PC-3 (cell line): ENCODE data around the gene NKX6-1. TPM values are rescaled to one million over a fixed set of nuclear protein-coding genes. Genes with fewer than 3 reads are reported as not detected.
A peak's percentile ranks its signal among the peaks of the same experiment; 100 is the strongest.

Experiments
- ATAC-seq: fragments of 200-7000 bp; cut with Tn5 transposase; 2 replicates; pipeline ENCODE4 v1.9.1; 2020; ENCODE audit warnings: mild to moderate bottlenecking, moderate library complexity
- BruUV-seq: library from RNA; stranded (reverse); fragments of 400-500 nt; replicated peaks from 2 replicates; lab custom pipeline; 2021; lab: Mats Ljungman, UMichigan
- CTCF ChIA-PET: fragments of 300-600 bp; sonication (Branson Sonifier 250); formaldehyde crosslinking; loops from one replicate; lab custom pipeline; 2022; ENCODE audit warnings: antibody characterized with exemption; lab: Charles Lee
- POLR2A ChIA-PET: fragments of 300-600 bp; sonication (Branson Sonifier 250); formaldehyde crosslinking; loops from one replicate; lab custom pipeline; 2022; ENCODE audit warnings: antibody characterized with exemption; ENCODE audit not compliant: unreplicated experiment; lab: Charles Lee
- DNase-seq: peaks from one replicate; pipeline ENCODE4 v3.0.0-alpha.2; 2015
- H2AFZ ChIP-seq: fragments of 300-600 bp; sonication (generic); 2 replicates; pipeline ENCODE4 v1.6.0; 2016; ENCODE audit warnings: antibody characterized with exemption, low read length
- H3F3A ChIP-seq: fragments of 300-600 bp; sonication (generic); one replicate; pipeline ENCODE4 v1.6.0; 2017; ENCODE audit warnings: antibody characterized with exemption, low read length, control low read depth, mild to moderate bottlenecking; ENCODE audit not compliant: unreplicated experiment
- H3K27ac ChIP-seq: fragments of 300-600 bp; sonication (generic); 2 replicates; pipeline ENCODE4 v1.5.1; 2016; ENCODE audit warnings: mild to moderate bottlenecking, low read length
- H3K27me3 ChIP-seq: fragments of 300-600 bp; sonication (generic); 2 replicates; pipeline ENCODE4 v1.6.1; 2016; ENCODE audit warnings: low read length, mixed read lengths
- H3K36me3 ChIP-seq: fragments of 300-600 bp; sonication (generic); 2 replicates; pipeline ENCODE4 v1.6.1; 2016; ENCODE audit warnings: low read depth, mixed run types, low read length, mixed read lengths
- H3K4me1 ChIP-seq: fragments of 300-600 bp; sonication (generic); 2 replicates; pipeline ENCODE4 v1.5.1; 2016; ENCODE audit warnings: low read length; ENCODE audit not compliant: insufficient read depth
- H3K4me2 ChIP-seq: fragments of 300-600 bp; sonication (generic); 2 replicates; pipeline ENCODE4 v1.6.0; 2016; ENCODE audit warnings: low read length
- H3K4me3 ChIP-seq: fragments of 300-600 bp; sonication (generic); 2 replicates; pipeline ENCODE4 v1.5.1; 2016; ENCODE audit warnings: mild to moderate bottlenecking, low read length, mixed read lengths
- H3K79me2 ChIP-seq: fragments of 300-600 bp; sonication (generic); 2 replicates; pipeline ENCODE4 v1.6.1; 2017; ENCODE audit warnings: low read length, mixed read lengths
- H3K9ac ChIP-seq: fragments of 300-600 bp; sonication (generic); 2 replicates; pipeline ENCODE4 v1.6.0; 2016; ENCODE audit warnings: mild to moderate bottlenecking, low read length
- H3K9me2 ChIP-seq: fragments of 300-600 bp; sonication (generic); replicated peaks from 2 replicates; pipeline ENCODE4 v1.6.1; 2016; ENCODE audit warnings: mixed run types, low read length, mixed read lengths
- H3K9me3 ChIP-seq: fragments of 300-600 bp; sonication (generic); 2 replicates; pipeline ENCODE4 v1.6.1; 2016; ENCODE audit warnings: low read length, mixed read lengths
- H4K20me1 ChIP-seq: fragments of 300-600 bp; sonication (generic); 2 replicates; pipeline ENCODE4 v1.6.1; 2016; ENCODE audit warnings: low read length, mixed read lengths
- CTCF ChIP-seq: fragments of 300-600 bp; sonication (generic); conservative IDR thresholded peaks from 2 replicates; pipeline ENCODE4 v1.5.1; 2017; ENCODE audit warnings: antibody characterized with exemption, low read depth, mild to moderate bottlenecking, low read length
- EZH2 ChIP-seq: fragments of 300-600 bp; sonication (generic); IDR thresholded peaks from one replicate; pipeline ENCODE4 v1.6.1; 2017; ENCODE audit warnings: antibody characterized with exemption, mild to moderate bottlenecking, low read length; ENCODE audit not compliant: unreplicated experiment
- EZH2phosphoT487 ChIP-seq: fragments of 300-600 bp; sonication (generic); IDR thresholded peaks from 2 replicates; pipeline ENCODE4 v1.6.1; 2018; ENCODE audit warnings: mild to moderate bottlenecking, antibody characterized with exemption, low read length, borderline replicate concordance
- intact Hi-C: fragments of 100-400 bp; cut with micrococcal nuclease; formaldehyde crosslinking; loops from 2 replicates; pipeline ENCODE4 v1.9.0; 2023
- total RNA-seq: library from RNA; depleted of rRNA; stranded (reverse); fragments of >200 nt; gene quantifications from 2 replicates; pipeline ENCODE4 v1.2.3, GENCODE V29; 2014

NKX6-1 gene
- total RNA-seq, 1 experiment from 2014 or later: 0.62 TPM

- Histone ChIP-seq H3K4me3 (no peak overlapping the region), H3K79me2 (no peaks in the 10 kb centered on the region), H3K4me2 (no peak overlapping the region), H4K20me1 (no peaks in the 10 kb centered on the region), H3F3A (no peaks in the 10 kb centered on the region), H3K4me1 (no peaks in the 10 kb centered on the region), H3K9ac (no peak overlapping the region), H3K9me2 (no peaks in the 10 kb centered on the region), H3K27me3 (no peaks in the 10 kb centered on the region), H3K27ac (no peak overlapping the region), H3K9me3 (no peaks in the 10 kb centered on the region), H3K36me3 (no peaks in the 10 kb centered on the region), H2AFZ (no peak overlapping the region)
- CTCF ChIA-PET: no interaction called here
- no peak for DNase-seq
- BruUV-seq: no TSS peak
- intact Hi-C loops: no loop called here
- TF ChIP-seq CTCF: peak; percentile 36; the same call in 1 of the 2 replicates
- no peak for TF ChIP-seq EZH2phosphoT487
- no peak for TF ChIP-seq EZH2
- ATAC-seq: no peak
- POLR2A ChIA-PET: no interaction called here
Measured at GRCh38 chr4:84470204-84470785, 28.8 kb downstream of the NKX6-1 start.

GRCh38 chr4:84467601-84468000 is 31.5 kb downstream of the NKX6-1 start:
- ChIA-PET CTCF (no interaction called here), POLR2A (no interaction called here)
- H3K79me2 ChIP-seq: no peaks in the 10 kb centered on the region
- H3K9me2 ChIP-seq: no peaks in the 10 kb centered on the region
- H3K4me3 ChIP-seq: no peak overlapping the region
- TF ChIP-seq EZH2phosphoT487 (no peak), CTCF (no peak), EZH2 (no peak)
- no peak for ATAC-seq
- H2AFZ ChIP-seq: no peak overlapping the region
- intact Hi-C loops: no loop called here
- H3F3A ChIP-seq: no peaks in the 10 kb centered on the region
- H3K4me2 ChIP-seq: no peak overlapping the region
- no TSS peak for BruUV-seq
- no peaks in the 10 kb centered on the region for H3K4me1 ChIP-seq
- no peak for DNase-seq
- H4K20me1 ChIP-seq: no peaks in the 10 kb centered on the region
- no peak overlapping the region for H3K27ac ChIP-seq
- H3K9ac ChIP-seq: no peak overlapping the region
- H3K27me3 ChIP-seq: no peaks in the 10 kb centered on the region
- H3K9me3 ChIP-seq: no peaks in the 10 kb centered on the region
- H3K36me3 ChIP-seq: no peaks in the 10 kb centered on the region

GRCh38 chr4:84459783-84460182 is 39.3 kb downstream of the NKX6-1 start:
- no peak overlapping the region for H3K4me2 ChIP-seq
- no peaks in the 10 kb centered on the region for H3F3A ChIP-seq
- no peak for ATAC-seq
- no peaks in the 10 kb centered on the region for H3K79me2 ChIP-seq
- no peaks in the 10 kb centered on the region for H3K9me3 ChIP-seq
- no peaks in the 10 kb centered on the region for H3K27me3 ChIP-seq
- no peak overlapping the region for H3K9ac ChIP-seq
- DNase-seq: no peak
- intact Hi-C loops: no loop called here
- ChIA-PET CTCF (no interaction called here), POLR2A (no interaction called here)
- H3K36me3 ChIP-seq: no peaks in the 10 kb centered on the region
- no peaks in the 10 kb centered on the region for H4K20me1 ChIP-seq
- H3K9me2 ChIP-seq: no peaks in the 10 kb centered on the region
- no peak overlapping the region for H3K4me3 ChIP-seq
- no peak overlapping the region for H2AFZ ChIP-seq
- no peak overlapping the region for H3K27ac ChIP-seq
- no peak for TF ChIP-seq EZH2
- no peak for TF ChIP-seq CTCF
- TF ChIP-seq EZH2phosphoT487: no peak
- H3K4me1 ChIP-seq: no peaks in the 10 kb centered on the region
- no TSS peak for BruUV-seq
